CD4-positive, alpha-beta T cell (primary cell): Measurements from ENCODE around the gene GXYLT1. TPM values are rescaled to one million over a fixed set of nuclear protein-coding genes. Genes with fewer than 3 reads are reported as not detected.
"Not testable (repeated sequence)": the region's sequence is repeated elsewhere in the genome, so short reads cannot be mapped to it uniquely, and the experiment has no call there.

Experiments used
- ATAC-seq: fragments of 200-7000 bp; cut with Tn5 transposase; one replicate; pipeline ENCODE4 v1.10.0; 2022; ENCODE audit warnings: mild to moderate bottlenecking; ENCODE audit not compliant: poor library complexity
- CTCF ChIA-PET: fragments of 350-600 bp; sonication (Branson Sonifier 250); formaldehyde crosslinking; loops from one replicate; lab custom pipeline; 2021; ENCODE audit warnings: antibody characterized with exemption, inconsistent platforms; lab: Charles Lee
- POLR2A ChIA-PET: fragments of 350-600 bp; sonication (Branson Sonifier 250); formaldehyde crosslinking; loops from one replicate; lab custom pipeline; 2021; ENCODE audit warnings: antibody characterized with exemption, inconsistent platforms; lab: Charles Lee
- DNase-seq, 14 experiments: peaks; one replicate each; pipeline ENCODE4 v3.0.0-alpha.2; 2013 to 2020; ENCODE audit warnings: mixed read lengths in 2 of 14
- H3K27ac ChIP-seq, 2 donors: one replicate each; pipeline versions ENCODE4 v1.5.1 to v1.7.0; 2013; ENCODE audit warnings: low read length in 2 of 2, low read depth in 1 of 2, mild to moderate bottlenecking in 1 of 2
- H3K27me3 ChIP-seq, 2 experiments: 1 replicate in 1 of 2; 2 replicates in 1 of 2; pipeline versions ENCODE4 v1.6.1 to v1.7.0; 2013; ENCODE audit warnings: low read length in 2 of 2, control low read depth in 1 of 2, mild to moderate bottlenecking in 1 of 2, moderate library complexity in 1 of 2; ENCODE audit not compliant: insufficient read depth in 2 of 2, control insufficient read depth in 1 of 2
- H3K36me3 ChIP-seq: one replicate; pipeline ENCODE4 v1.6.1; 2013; ENCODE audit warnings: low read length, control low read depth; ENCODE audit not compliant: insufficient read depth
- H3K4me1 ChIP-seq: one replicate; pipeline ENCODE4 v1.6.1; 2013; ENCODE audit warnings: low read length, control low read depth; ENCODE audit not compliant: insufficient read depth
- H3K4me3 ChIP-seq: one replicate; pipeline ENCODE4 v1.5.1; 2013; ENCODE audit warnings: mild to moderate bottlenecking, low read length, moderate library complexity
- H3K9me3 ChIP-seq, 2 experiments: 1 replicate in 1 of 2; 2 replicates in 1 of 2; pipeline versions ENCODE4 v1.6.1 to v1.7.0; 2013; ENCODE audit warnings: low read length in 2 of 2, mild to moderate bottlenecking in 2 of 2, control low read depth in 1 of 2, moderate library complexity in 1 of 2; ENCODE audit not compliant: control insufficient read depth in 1 of 2, insufficient read depth in 1 of 2
- H3K27ac Mint-ChIP-seq: one replicate; pipeline ENCODE4 v1.8.0; 2020; ENCODE audit warnings: mixed read lengths
- H3K27me3 Mint-ChIP-seq: one replicate; pipeline ENCODE4 v1.8.0; 2021; ENCODE audit warnings: mixed read lengths
- H3K36me3 Mint-ChIP-seq: one replicate; pipeline ENCODE4 v1.8.0; 2021; ENCODE audit warnings: low read depth, mixed read lengths
- H3K4me1 Mint-ChIP-seq: one replicate; pipeline ENCODE4 v1.8.0; 2021; ENCODE audit warnings: low read depth, mixed read lengths
- H3K4me3 Mint-ChIP-seq: one replicate; pipeline ENCODE4 v1.8.0; 2020; ENCODE audit warnings: mild to moderate bottlenecking, mixed read lengths
- H3K9me3 Mint-ChIP-seq: one replicate; pipeline ENCODE4 v1.8.0; 2020; ENCODE audit warnings: mixed read lengths
- CTCF ChIP-seq: fragments of 200-600 bp; IDR thresholded peaks from one replicate; pipeline ENCODE4 v1.8.0; 2022; ENCODE audit warnings: antibody characterized with exemption, mild to moderate bottlenecking
- intact Hi-C, 2 experiments: fragments of 100-400 bp; cut with DNase I in 1 of 2; cut with micrococcal nuclease in 1 of 2; formaldehyde crosslinking; loops; one replicate each; pipeline versions ENCODE4 v1.15.1 to v1.9.0; 2023 to 2025; cut with DNase I, micrococcal nuclease
- total RNA-seq, 174 experiments: library from RNA in 2 of 174; stranded (reverse) in 2 of 174; gene quantifications; one replicate each; pipeline ENCODE4 v1.2.3 and lab custom pipeline; 2021 to 2026

Gene GXYLT1
- total RNA-seq, 2 experiments from 2014 or later: 8.0 to 8.2 TPM

GRCh38 chr12:42119085-42119633 is 25.5 kb downstream of the GXYLT1 start:
- no peaks in the 10 kb centered on the region for H3K4me1 ChIP-seq
- Mint-ChIP-seq H3K36me3 (peaks cover 39% of the 10 kb centered on the region), H3K4me1 (peaks cover 10% of the 10 kb centered on the region), H3K27ac (peak overlapping the region; percentile 27), H3K4me3 (no peak overlapping the region), H3K9me3 (no peaks in the 10 kb centered on the region), H3K27me3 (no peaks in the 10 kb centered on the region)
- H3K4me3 ChIP-seq: no peak overlapping the region
- TF ChIP-seq CTCF: no peak
- intact Hi-C loops: no loop called here
- no peaks in the 10 kb centered on the region for H3K9me3 ChIP-seq
- POLR2A ChIA-PET: no interaction called here
- H3K27ac ChIP-seq: no peak overlapping the region
- DNase-seq (no peak), ATAC-seq (no peak)
- H3K36me3 ChIP-seq: peaks cover 6% of the 10 kb centered on the region
- no peaks in the 10 kb centered on the region for H3K27me3 ChIP-seq
- CTCF ChIA-PET: no interaction called here

- H3K27me3 Mint-ChIP-seq: no peaks in the 10 kb centered on the region
- no peak overlapping the region for H3K4me3 ChIP-seq
- no peak for DNase-seq
- H3K9me3 Mint-ChIP-seq: no peaks in the 10 kb centered on the region
- H3K9me3 ChIP-seq: no peaks in the 10 kb centered on the region
- POLR2A ChIA-PET: no interaction called here
- peaks cover 47% of the 10 kb centered on the region for H3K36me3 Mint-ChIP-seq
- no peaks in the 10 kb centered on the region for H3K27me3 ChIP-seq
- peaks cover 15% of the 10 kb centered on the region for H3K4me1 Mint-ChIP-seq
- no peaks in the 10 kb centered on the region for H3K4me1 ChIP-seq
- TF ChIP-seq CTCF: no peak
- no peak for ATAC-seq
- intact Hi-C loops: no loop called here
- H3K27ac Mint-ChIP-seq: peak overlapping the region; percentile 27
- no peak overlapping the region for H3K4me3 Mint-ChIP-seq
- H3K27ac ChIP-seq: no peak overlapping the region
- CTCF ChIA-PET: interaction anchor here (1.1 kb wide), 1 partner anchor 10 kb away, joined by 3 read pairs; no protein-coding TSS in a partner anchor
- peaks cover 6% of the 10 kb centered on the region for H3K36me3 ChIP-seq
Observed at GRCh38 chr12:42118136-42118879, 26.4 kb downstream of the GXYLT1 start.

GRCh38 chr12:42109031-42109430 is 35.6 kb downstream of the GXYLT1 start:
- Histone ChIP-seq H3K4me1 (no peaks in the 10 kb centered on the region), H3K4me3 (no peak overlapping the region), H3K9me3 (no peaks in the 10 kb centered on the region), H3K36me3 (peaks cover 6% of the 10 kb centered on the region), H3K27me3 (no peaks in the 10 kb centered on the region), H3K27ac (no peak overlapping the region)
- H3K4me1 Mint-ChIP-seq: peaks cover 17% of the 10 kb centered on the region
- no peak for TF ChIP-seq CTCF
- ChIA-PET POLR2A (no interaction called here), CTCF (interaction anchor here (1.1 kb wide), 1 partner anchor 85 kb away, joined by 3 read pairs; no protein-coding TSS in a partner anchor)
- no peak for DNase-seq
- no peak overlapping the region for H3K27ac Mint-ChIP-seq
- H3K4me3 Mint-ChIP-seq: no peak overlapping the region
- H3K9me3 Mint-ChIP-seq: no peaks in the 10 kb centered on the region
- no peaks in the 10 kb centered on the region for H3K27me3 Mint-ChIP-seq
- ATAC-seq: no peak
- intact Hi-C loops: no loop called here
- H3K36me3 Mint-ChIP-seq: peaks cover 68% of the 10 kb centered on the region

- peaks cover 46% of the 10 kb centered on the region for H3K36me3 Mint-ChIP-seq
- H3K27ac Mint-ChIP-seq, H3K4me3 Mint-ChIP-seq, CTCF ChIA-PET, POLR2A ChIA-PET, H3K4me3 ChIP-seq, DNase-seq, intact Hi-C loops, H3K9me3 Mint-ChIP-seq, H3K4me1 ChIP-seq, H3K27me3 Mint-ChIP-seq, H3K27me3 ChIP-seq, H3K36me3 ChIP-seq, H3K9me3 ChIP-seq, ATAC-seq, H3K27ac ChIP-seq: not testable (repeated sequence)
- H3K4me1 Mint-ChIP-seq: peaks cover 20% of the 10 kb centered on the region
Observed at GRCh38 chr12:42106791-42107190, 37.9 kb downstream of the GXYLT1 start.
